Bronchial epithelial cell (primary cell): Measurements from ENCODE around the gene SUSD1. TPM values are rescaled to one million over a fixed set of nuclear protein-coding genes. Genes with fewer than 3 reads are reported as not detected.

Experiments
- DNase-seq: peaks from one replicate; pipeline ENCODE4 v3.0.0-alpha.2; 2010; ENCODE audit warnings: low read depth
- FAIRE-seq: peaks from 2 replicates; lab custom pipeline; 2011; peaks lifted over from hg19 to GRCh38; lab: Jason Lieb, UNC
- H3K27me3 ChIP-seq: 2 replicates; pipeline ENCODE4 v1.5.1; 2011; ENCODE audit warnings: low read length; ENCODE audit not compliant: control insufficient read depth, insufficient read depth
- H3K36me3 ChIP-seq: 2 replicates; pipeline ENCODE4 v1.5.1; 2011; ENCODE audit warnings: low read length; ENCODE audit not compliant: control insufficient read depth, insufficient read depth
- H3K4me3 ChIP-seq: 2 replicates; pipeline ENCODE4 v1.5.1; 2011; ENCODE audit warnings: mild to moderate bottlenecking, low read depth, low read length, control low read depth
- CTCF ChIP-seq: IDR thresholded peaks from 2 replicates; pipeline ENCODE4 v1.5.1; 2011; ENCODE audit warnings: mild to moderate bottlenecking, moderate library complexity, low read length, control low read depth, inconsistent platforms; ENCODE audit not compliant: insufficient read depth, severe bottlenecking
- total RNA-seq: library from RNA; depleted of rRNA; stranded (reverse); fragments of >200 nt; gene quantifications from 2 replicates; pipeline ENCODE4 v1.2.1, GENCODE V29; 2014

SUSD1 gene
- total RNA-seq, 1 donor from 2014 or later = 9.0 TPM

GRCh38 chr9:112119225-112120029, 55.7 kb downstream of the SUSD1 start:
- no peak for FAIRE-seq
- no peak for TF ChIP-seq CTCF
- Histone ChIP-seq H3K4me3 (no peak overlapping the region), H3K27me3 (no peaks in the 10 kb centered on the region), H3K36me3 (no peaks in the 10 kb centered on the region)
- DNase-seq = peak; percentile 98

GRCh38 chr9:112118009-112118408, 57.1 kb downstream of the SUSD1 start:
- H3K27me3 ChIP-seq = no peaks in the 10 kb centered on the region
- H3K36me3 ChIP-seq = no peaks in the 10 kb centered on the region
- FAIRE-seq = no peak
- DNase-seq = no peak
- no peak for TF ChIP-seq CTCF
- no peak overlapping the region for H3K4me3 ChIP-seq

GRCh38 chr9:112115970-112116753, 58.9 kb downstream of the SUSD1 start:
- H3K36me3 ChIP-seq = no peaks in the 10 kb centered on the region
- no peaks in the 10 kb centered on the region for H3K27me3 ChIP-seq
- TF ChIP-seq CTCF = no peak
- DNase-seq (no peak), FAIRE-seq (no peak)
- no peak overlapping the region for H3K4me3 ChIP-seq

GRCh38 chr9:112115109-112115508, 60.0 kb downstream of the SUSD1 start:
- no peaks in the 10 kb centered on the region for H3K36me3 ChIP-seq
- no peaks in the 10 kb centered on the region for H3K27me3 ChIP-seq
- no peak for FAIRE-seq
- TF ChIP-seq CTCF = no peak
- no peak overlapping the region for H3K4me3 ChIP-seq
- DNase-seq = no peak

- DNase-seq (peak; percentile 88), FAIRE-seq (no peak)
- H3K27me3 ChIP-seq = no peaks in the 10 kb centered on the region
- no peaks in the 10 kb centered on the region for H3K36me3 ChIP-seq
- H3K4me3 ChIP-seq = no peak overlapping the region
- peak; percentile 81 for TF ChIP-seq CTCF
These were observed 62.0 kb downstream of the SUSD1 start for GRCh38 chr9:112112941-112113681.
